K562 (cell line): ENCODE results near the gene LITAF. TPM values are rescaled to one million over a fixed set of nuclear protein-coding genes. Genes with fewer than 3 reads are reported as not detected.

Experiments
- ADNP ChIP-seq: fragments of 200-800 bp; sonication (Bioruptor generic); IDR thresholded peaks from 2 replicates; pipeline ENCODE4 v1.6.1; 2016; ENCODE audit warnings: missing genetic modification characterization, missing compliant biosample characterization
- CHAMP1 ChIP-seq: fragments of 450-650 bp; IDR thresholded peaks from 2 replicates; pipeline ENCODE4 v1.6.1; 2016; ENCODE audit warnings: mild to moderate bottlenecking
- E2F4 ChIP-seq: sonication (generic); formaldehyde crosslinking; IDR thresholded peaks from 2 replicates; pipeline ENCODE4 v1.8.0; 2022; ENCODE audit warnings: mild to moderate bottlenecking, low read depth, missing genetic modification reagents
- HBP1 ChIP-seq: fragments of 450-650 bp; formaldehyde crosslinking; IDR thresholded peaks from 2 replicates; pipeline ENCODE4 v1.4.0; 2022; ENCODE audit warnings: missing genetic modification characterization
- HIVEP1 ChIP-seq: fragments of 250-450 bp; sonication (Bioruptor Pico); IDR thresholded peaks from 2 replicates; pipeline ENCODE4 v1.4.0; 2020; ENCODE audit warnings: mild to moderate bottlenecking
- HLTF ChIP-seq: fragments of 450-650 bp; IDR thresholded peaks from 2 replicates; pipeline ENCODE4 v1.6.1; 2016
- HMGXB4 ChIP-seq: sonication (generic); formaldehyde crosslinking; IDR thresholded peaks from 2 replicates; pipeline ENCODE4 v1.8.1; 2023; ENCODE audit warnings: mild to moderate bottlenecking, missing genetic modification reagents
- IRF1 ChIP-seq: sonication (generic); formaldehyde crosslinking; IDR thresholded peaks from 2 replicates; pipeline ENCODE4 v1.8.0; 2022; ENCODE audit warnings: missing genetic modification reagents, mild to moderate bottlenecking, borderline replicate concordance
- MXI1 ChIP-seq: IDR thresholded peaks from 2 replicates; pipeline ENCODE4 v1.6.1; 2011; ENCODE audit warnings: low read depth, mild to moderate bottlenecking, improper control_type of control experiment, low read length
- POLR2G ChIP-seq: fragments of 200-400 bp; formaldehyde crosslinking; IDR thresholded peaks from 2 replicates; pipeline ENCODE4 v1.6.1; 2017; ENCODE audit warnings: low read depth, mild to moderate bottlenecking, antibody characterized with exemption, low read length, moderate library complexity
- SMARCA5 ChIP-seq: fragments of 450-650 bp; IDR thresholded peaks from 2 replicates; pipeline ENCODE4 v1.6.1; 2016
- ZFP36 ChIP-seq: fragments of 150-350 bp; IDR thresholded peaks from 2 replicates; pipeline ENCODE4 v1.6.1; 2018; ENCODE audit warnings: low read length, low read depth; ENCODE audit not compliant: partially characterized antibody
- ZFX ChIP-seq: sonication (generic); formaldehyde crosslinking; IDR thresholded peaks from 2 replicates; pipeline ENCODE4 v1.8.0; 2022; ENCODE audit warnings: mild to moderate bottlenecking, missing genetic modification reagents, moderate library complexity
- ZNF124 ChIP-seq: sonication (generic); formaldehyde crosslinking; IDR thresholded peaks from 2 replicates; pipeline ENCODE4 v1.8.1; 2022; ENCODE audit warnings: missing genetic modification reagents
- ZNF133 ChIP-seq: fragments of 250-450 bp; sonication (Bioruptor Pico); IDR thresholded peaks from 2 replicates; pipeline ENCODE4 v1.4.0; 2020; ENCODE audit warnings: mild to moderate bottlenecking
- ZNF3 ChIP-seq: fragments of 250-450 bp; sonication (Bioruptor Pico); IDR thresholded peaks from 2 replicates; pipeline ENCODE4 v1.5.0; 2021; ENCODE audit warnings: mild to moderate bottlenecking, moderate library complexity
- ZNF695 ChIP-seq: fragments of 450-650 bp; formaldehyde crosslinking; IDR thresholded peaks from 2 replicates; pipeline ENCODE4 v1.4.0; 2020; ENCODE audit warnings: mild to moderate bottlenecking, moderate library complexity
- ZNF764 ChIP-seq: fragments of 250-450 bp; sonication (Bioruptor Pico); IDR thresholded peaks from 2 replicates; pipeline ENCODE4 v1.4.0; 2020; ENCODE audit warnings: low read depth, mild to moderate bottlenecking, moderate library complexity
- polyA plus RNA-seq, 8 experiments: library from polyadenylated mRNA; depleted of rRNA in 4 of 8; stranded (reverse) in 5 of 8; unstranded in 3 of 8; fragments of >200 nt; fragmentation: Nextera tagmentation in 2 of 8; fragmentation: Illumina TruSeq in 1 of 8; extraction: Ambion mirVana in 2 of 8; extraction: Trizol in 1 of 8; gene quantifications; 2 replicates each; pipeline versions ENCODE4 v1.2.1 to v1.2.3, GENCODE V29; 2011 to 2014; ENCODE audit warnings: inconsistent platforms in 1 of 8, missing spikeins in 1 of 8
- total RNA-seq, 7 experiments: library from RNA; depleted of rRNA in 6 of 7; stranded (reverse); fragments of >200 nt in 6 of 7; fragmentation: Illumina TruSeq in 2 of 7; extraction: Trizol in 2 of 7; gene quantifications; 2 replicates each; pipeline versions ENCODE4 v1.2.1 to v1.2.3, GENCODE V29; 2011 to 2021; ENCODE audit warnings: low replicate concordance in 1 of 7

Gene LITAF
- total and polyA plus RNA-seq, 9 of the 15 experiments (the other 6 are each of a cell fraction or from before 2014, with no cell fraction given) = 4.1 to 17.8 (median 11.9) TPM

GRCh38 chr16:11613381-11614303 lies 26.9 kb upstream of the LITAF start (continued):
- TF ChIP-seq E2F4 (CRISPR knock-in tag) = no peak
- TF ChIP-seq SMARCA5 = peak; percentile 99
- peak; percentile 100 for TF ChIP-seq ADNP (tag)
- TF ChIP-seq HBP1 = peak; percentile 75
- no peak for TF ChIP-seq ZNF764
- peak; percentile 41; the same call in 1 of the 2 replicates for TF ChIP-seq POLR2G
- TF ChIP-seq ZNF695 (CRISPR knock-in tag) = no peak
- TF ChIP-seq ZNF3 (CRISPR knock-in tag) = no peak
- TF ChIP-seq ZFX (CRISPR knock-in tag) = peak; percentile 65
- peak; percentile 8; the same call in 1 of the 2 replicates for TF ChIP-seq ZNF133 (CRISPR knock-in tag)
- TF ChIP-seq ZFP36 = peak; percentile 100
- TF ChIP-seq HMGXB4 = no peak
- peak; percentile 62 for TF ChIP-seq HIVEP1 (CRISPR knock-in tag)
- no peak for TF ChIP-seq MXI1
- no peak; the same call in 1 of the 2 replicates for TF ChIP-seq HLTF
- TF ChIP-seq ZNF124 (CRISPR knock-in tag) = no peak
- TF ChIP-seq CHAMP1 = no peak
- TF ChIP-seq IRF1 (CRISPR knock-in tag) = no peak
